GM18520 (cell line): ENCODE results near the gene SRRM4.

Experiments used
- ATAC-seq: cut with Tn5 transposase; IDR thresholded peaks from one replicate; pipeline ENCODE4 v1.9.1; 2021; ENCODE audit not compliant: unreplicated experiment

Gene SRRM4

GRCh38 chr12:119117936-119118335 is 136.6 kb downstream of the SRRM4 start:
- no peak for ATAC-seq

- no peak for ATAC-seq
Observed at GRCh38 chr12:119118625-119119024, 137.3 kb downstream of the SRRM4 start.

DNA sequence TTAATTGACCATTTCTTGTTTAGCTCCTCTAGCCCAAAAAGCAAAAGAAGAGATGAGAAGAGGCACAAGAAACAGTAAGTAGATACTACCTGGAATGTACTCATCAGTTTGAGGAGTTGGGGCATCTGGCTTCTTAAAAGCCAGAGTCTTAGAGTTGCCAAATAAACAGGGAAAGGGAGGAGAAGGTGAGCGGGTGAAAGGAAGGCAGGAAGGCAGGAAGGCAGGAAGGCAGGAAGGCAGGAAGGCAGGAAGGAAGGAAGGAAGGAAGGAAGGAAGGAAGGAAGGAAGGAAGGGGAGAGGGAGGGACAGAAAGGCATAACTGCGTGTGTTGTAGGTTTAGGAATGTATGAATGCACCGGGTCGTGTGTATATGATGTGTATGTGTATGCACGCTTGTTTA is 140.7 kb downstream of the SRRM4 start:
- no peak for ATAC-seq

DNA sequence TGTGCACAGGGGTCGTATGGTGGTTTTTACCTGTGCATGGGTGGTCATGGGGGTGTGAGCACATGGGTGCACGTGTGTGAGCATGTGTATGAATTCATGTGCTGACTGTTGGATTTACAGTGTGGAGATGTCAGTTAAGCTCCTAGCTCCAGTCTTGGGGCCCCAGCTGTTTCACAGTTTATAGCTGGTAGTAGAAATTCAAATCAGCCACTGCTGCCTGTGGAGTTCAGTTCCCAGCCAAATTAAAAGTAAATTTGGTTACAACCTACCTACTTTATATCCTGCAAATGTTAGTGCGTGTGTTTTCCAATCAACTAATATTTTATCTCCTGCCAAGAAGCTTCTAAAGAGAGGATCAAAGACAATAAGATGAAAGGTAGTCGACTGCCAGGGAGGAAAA is 141.4 kb downstream of the SRRM4 start:
- no peak for ATAC-seq

DNA sequence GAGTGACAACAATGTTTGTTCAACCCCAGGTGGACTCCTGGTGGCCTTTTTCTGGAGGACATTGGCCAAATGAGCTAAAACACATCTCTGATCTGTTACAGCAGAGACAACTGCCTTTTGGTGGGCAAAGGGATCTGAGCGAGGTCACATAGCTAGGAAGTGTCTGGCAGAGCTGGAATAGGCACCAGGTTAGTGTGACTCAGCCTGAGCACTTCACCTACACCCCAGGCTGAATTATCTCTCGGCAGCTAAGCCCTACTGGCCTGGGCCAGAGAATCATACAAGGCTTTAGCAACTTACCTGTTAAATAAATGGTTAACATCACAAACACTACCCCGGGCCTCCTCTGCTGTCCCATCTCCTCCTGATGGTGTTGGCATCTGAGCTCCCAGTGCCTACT is 147.2 kb downstream of the SRRM4 start:
- no peak for ATAC-seq

DNA sequence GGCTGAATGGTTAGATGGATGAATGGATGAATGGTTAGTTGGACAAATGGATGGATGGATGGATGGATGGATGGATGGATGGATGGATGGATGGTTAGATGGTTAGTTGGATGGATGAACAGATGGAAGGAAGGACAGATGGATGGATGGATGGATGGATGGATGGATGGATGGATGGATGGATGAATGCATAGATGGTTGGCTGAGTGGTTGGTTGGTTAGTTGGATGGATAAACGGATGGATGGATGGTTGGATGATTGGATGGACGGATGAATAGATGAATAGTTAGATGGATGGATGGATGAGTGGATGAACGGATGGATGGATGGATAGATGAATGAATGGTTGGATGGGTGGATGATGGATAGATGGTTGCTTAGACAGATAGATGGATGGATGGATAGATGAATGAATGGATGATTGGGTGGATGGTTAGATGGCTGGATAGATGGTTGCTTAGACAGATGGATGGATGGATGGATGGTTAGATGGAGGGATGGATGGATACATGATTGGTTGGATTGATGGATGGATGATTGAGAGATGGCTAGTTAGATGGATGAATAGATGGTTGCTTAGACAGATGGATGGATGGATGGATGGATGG is 148.6 kb downstream of the SRRM4 start:
- no peak for ATAC-seq

DNA sequence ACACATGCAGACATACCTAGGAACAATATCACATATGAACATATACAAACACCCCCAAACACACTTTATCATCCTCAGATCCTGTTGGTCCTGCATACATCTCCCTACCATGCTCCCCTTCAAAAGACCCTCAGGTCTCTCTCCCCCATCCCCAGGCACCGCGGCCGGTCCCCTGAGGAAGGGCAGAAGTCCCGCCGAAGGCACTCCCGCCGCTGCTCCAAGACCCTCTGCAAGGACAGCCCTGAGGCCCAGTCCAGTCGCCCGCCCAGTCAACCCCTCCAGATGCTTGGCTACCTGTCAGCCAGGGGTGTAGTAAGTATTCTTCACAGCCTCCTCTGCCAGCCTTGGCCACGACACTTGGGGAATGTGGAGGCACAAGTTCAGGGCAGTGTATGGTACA is 149.2 kb downstream of the SRRM4 start:
- no peak for ATAC-seq

- ATAC-seq, result no peak
Observed at GRCh38 chr12:119134284-119135072, 153.1 kb downstream of the SRRM4 start.

GRCh38 chr12:119136811-119137410 is 155.6 kb downstream of the SRRM4 start:
- ATAC-seq, result no peak

- no peak for ATAC-seq
Observed at GRCh38 chr12:119139448-119139847, 158.1 kb downstream of the SRRM4 start.

DNA sequence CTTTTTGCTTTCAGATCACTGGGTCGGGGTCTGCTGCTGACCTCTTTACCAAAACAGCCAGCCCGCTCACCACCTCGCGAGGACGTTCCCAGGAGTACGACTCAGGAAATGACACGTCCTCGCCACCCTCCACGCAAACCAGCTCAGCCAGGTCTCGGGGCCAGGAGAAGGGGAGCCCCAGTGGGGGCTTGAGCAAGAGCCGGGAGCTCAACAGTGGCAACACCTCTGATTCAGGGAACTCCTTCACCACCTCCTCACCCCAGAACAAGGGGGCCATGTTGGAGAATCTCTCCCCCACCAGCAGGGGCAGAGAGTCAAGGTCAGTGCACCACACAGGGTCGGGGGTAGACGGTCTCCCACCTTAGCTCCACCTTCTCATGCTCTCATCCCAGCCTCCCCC is 164.0 kb downstream of the SRRM4 start:
- no peak for ATAC-seq

DNA sequence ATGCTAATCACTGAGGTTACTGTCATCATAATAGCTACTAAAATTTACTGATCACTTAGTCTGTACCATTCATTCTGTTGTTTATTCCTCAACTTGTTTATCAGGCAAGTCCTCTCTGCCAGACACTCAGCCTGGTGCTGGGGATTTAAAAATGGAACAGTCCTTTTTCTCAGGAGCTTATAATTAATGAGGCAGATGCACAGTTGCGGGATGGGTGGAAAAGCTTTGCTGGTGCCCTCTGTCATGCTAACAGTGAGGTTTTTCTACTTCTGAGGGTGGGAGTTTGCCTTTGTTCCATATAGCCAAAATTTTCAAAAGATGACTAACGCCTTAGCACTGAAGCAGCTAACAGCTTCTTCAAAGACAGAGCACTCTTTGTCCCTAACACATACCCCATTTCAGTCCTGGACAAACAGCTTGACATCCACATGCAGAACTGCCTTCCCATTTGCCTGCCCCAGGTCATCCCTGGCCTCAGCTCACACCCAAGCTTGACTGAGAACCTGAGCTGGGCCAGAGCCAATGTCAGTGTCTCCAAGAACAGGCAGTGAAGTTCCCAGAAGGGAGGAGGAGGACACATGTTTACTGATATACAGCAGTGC is 166.6 kb downstream of the SRRM4 start:
- ATAC-seq, result no peak

DNA sequence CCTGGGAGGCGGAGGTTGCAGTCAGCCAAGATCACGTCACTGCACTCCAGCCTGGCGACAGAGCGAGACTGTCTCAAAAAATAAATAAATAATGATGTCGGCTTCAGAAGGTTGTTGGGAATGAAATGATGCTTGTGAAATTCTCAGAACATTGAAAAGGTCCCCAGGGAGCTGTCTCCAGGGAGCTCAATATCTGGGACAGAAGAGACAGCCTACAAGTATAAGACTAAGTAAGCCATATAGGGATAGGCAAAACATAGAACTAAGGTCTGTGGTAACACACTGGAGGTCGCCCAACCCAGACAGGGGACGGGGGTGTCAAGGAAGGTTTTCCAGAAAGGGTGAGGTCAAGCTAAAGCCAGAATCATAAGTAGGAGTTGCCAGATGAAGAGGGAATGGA is 167.9 kb downstream of the SRRM4 start:
- ATAC-seq, result no peak

DNA sequence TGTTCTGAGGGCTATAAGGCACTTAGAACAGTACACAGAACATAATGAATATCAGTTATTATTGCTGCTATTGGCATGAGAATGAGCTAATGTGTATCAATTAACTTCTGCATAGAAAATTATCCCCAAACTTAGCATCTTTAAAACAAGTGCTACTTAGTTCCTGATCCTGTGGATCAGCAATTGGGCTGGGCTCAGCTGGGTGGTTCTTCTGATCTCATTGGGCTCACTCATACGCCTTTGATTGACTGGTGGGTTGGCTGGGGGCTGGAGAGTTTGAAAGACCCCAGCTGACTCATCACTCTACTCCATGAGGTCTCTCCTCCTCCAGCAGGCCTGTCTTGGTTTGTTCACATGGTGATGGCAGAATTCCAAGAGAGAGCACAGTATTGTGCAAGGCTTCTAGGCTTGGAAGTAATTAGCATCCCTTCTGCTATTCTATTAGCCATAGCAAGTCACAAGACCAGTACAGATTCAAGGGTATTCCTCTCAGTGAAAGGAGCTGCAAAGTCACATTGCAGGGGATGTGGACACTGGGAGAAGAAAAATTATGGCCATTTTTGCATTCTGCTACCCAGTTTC is 170.2 kb downstream of the SRRM4 start:
- no peak for ATAC-seq

DNA sequence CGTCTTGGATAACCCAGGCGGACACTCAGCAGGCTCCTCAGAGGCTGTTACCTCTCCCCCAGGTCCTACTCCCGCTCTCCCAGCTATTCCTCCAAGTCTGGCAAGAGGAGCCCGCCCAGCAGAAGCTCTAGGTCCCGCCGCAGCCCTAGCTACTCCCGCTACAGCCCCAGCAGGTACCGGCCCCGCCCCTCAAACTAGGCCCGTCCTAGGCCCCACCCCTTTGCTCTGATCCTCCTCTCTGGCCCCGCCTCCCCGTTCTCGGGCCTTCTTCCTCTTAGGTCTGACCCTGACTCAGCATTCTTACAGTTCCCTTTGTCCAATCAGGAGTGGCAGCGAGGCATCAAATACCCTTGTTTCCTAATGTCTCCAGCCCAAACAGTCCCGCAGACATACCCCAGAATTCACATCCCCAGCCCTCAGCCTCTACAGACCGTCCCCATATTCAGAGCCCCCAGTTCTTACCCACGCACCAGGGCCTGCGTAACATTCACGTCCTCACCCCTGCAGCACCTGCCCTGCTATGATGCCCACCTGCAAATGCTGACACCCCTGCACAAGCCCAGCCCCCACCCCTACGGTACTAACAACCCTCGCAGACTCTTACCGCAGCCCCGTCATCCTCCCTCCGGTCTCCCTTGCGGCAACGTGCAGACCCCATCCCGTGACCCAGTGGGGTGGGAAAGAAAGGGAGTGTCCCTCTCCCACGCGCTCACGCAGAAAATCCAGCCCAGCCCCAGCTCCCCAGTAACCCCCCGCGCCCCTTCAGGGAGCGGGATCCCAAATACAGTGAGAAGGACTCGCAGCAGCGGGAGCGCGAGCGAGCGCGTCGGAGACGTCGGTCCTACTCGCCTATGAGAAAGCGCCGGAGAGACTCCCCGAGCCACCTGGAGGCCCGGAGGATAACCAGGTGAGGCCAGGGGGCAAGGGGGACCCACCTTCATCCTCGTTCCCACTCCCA is 172.4 kb downstream of the SRRM4 start:
- ATAC-seq, result no peak

DNA sequence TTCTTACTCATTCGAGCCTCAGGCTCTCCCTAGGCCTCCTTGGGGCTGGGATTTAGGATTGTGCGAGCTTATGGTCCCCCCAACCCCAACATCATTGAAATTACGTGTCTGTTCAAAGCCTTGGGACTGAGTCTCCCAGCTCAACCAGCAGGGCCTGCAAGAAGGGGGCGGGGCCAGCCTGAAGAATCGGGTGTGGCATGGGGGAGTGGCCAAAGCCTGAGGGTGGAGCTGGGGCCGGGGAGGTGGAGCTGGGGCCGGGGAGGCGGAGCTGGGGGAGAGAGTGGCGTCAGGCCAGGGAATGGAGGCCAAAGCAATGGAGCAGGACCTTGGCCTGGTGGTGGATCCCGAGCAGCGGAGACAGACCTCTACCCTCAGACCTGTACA is 173.1 kb downstream of the SRRM4 start:
- no peak for ATAC-seq

- no peak for ATAC-seq
Observed at GRCh38 chr12:119156401-119157044, 175.2 kb downstream of the SRRM4 start.

- ATAC-seq, result no peak
Observed at GRCh38 chr12:119157528-119157927, 176.2 kb downstream of the SRRM4 start.

- no peak for ATAC-seq
Observed at GRCh38 chr12:119157978-119158377, 176.6 kb downstream of the SRRM4 start.

GRCh38 chr12:119158402-119158801 is 177.1 kb downstream of the SRRM4 start:
- ATAC-seq, result no peak
